ENCODE results near the gene PPP1R2. TPM values are rescaled to one million over a fixed set of nuclear protein-coding genes. Genes with fewer than 3 reads are reported as not detected.

Gene PPP1R2
- polyA plus RNA-seq, 1 of the 3 experiments (the other 2 are of a cell fraction): 8.1 TPM

GRCh38 chr3:195549931-195550519, 6.9 kb upstream of the PPP1R2 start:
- H2AFZ ChIP-seq (ENCODE audit: low read depth): no peak overlapping the region
- no peak overlapping the region for H3K27ac ChIP-seq (ENCODE audit: low read depth in 2 of 2, low read length in 1 of 2)
- H3K4me2 ChIP-seq: no peak overlapping the region
- no peaks in the 10 kb centered on the region for H3K79me2 ChIP-seq (ENCODE audit: insufficient read depth)
- H3K9me3 ChIP-seq: no peaks in the 10 kb centered on the region
- ChIA-PET POLR2A (interaction anchor here (0.6 kb wide), 1 partner anchor 12 kb away, joined by 5 read pairs; no protein-coding TSS in a partner anchor), CTCF (interaction anchor here (0.9 to 1.3 kb wide), 3 partner anchors 18 to 344 kb away, joined by 3 to 4 read pairs (median 4); partner anchors contain the start of gene XXYLT1)
- H3K9ac ChIP-seq: no peak overlapping the region
- peaks cover 15% of the 10 kb centered on the region for H3F3A ChIP-seq (replicated peaks; ENCODE audit: insufficient read depth)
- no peak for DNase-seq
- 84% methylated on average over 9 of the region's 9 CpGs for WGBS (ENCODE audit: low lambda C conversion rate)
- no peaks in the 10 kb centered on the region for H3K36me3 ChIP-seq (replicated peaks in 1 of 2; ENCODE audit: control insufficient read depth in 1 of 2, insufficient read depth in 2 of 2, low read length in 1 of 2)
- no peaks in the 10 kb centered on the region for H4K20me1 ChIP-seq (ENCODE audit: insufficient read depth)
- H3K4me3 ChIP-seq (ENCODE audit: low read depth in 2 of 2, low read length in 1 of 2): no peak overlapping the region
- H3K9me2 ChIP-seq: no peaks in the 10 kb centered on the region
- TF ChIP-seq RFX5 (IDR thresholded peaks at IDR 0.05; ENCODE audit: low read length): no peak
- no peak for TF ChIP-seq TEAD4 (IDR thresholded peaks at IDR 0.05; ENCODE audit: borderline replicate concordance, insufficient read depth)
- no peak for TF ChIP-seq FOSL2 (IDR thresholded peaks at IDR 0.05; ENCODE audit: borderline replicate concordance, low read depth)
- TF ChIP-seq YY1 (IDR thresholded peaks at IDR 0.05; ENCODE audit: low read depth): no peak
- no peak for TF ChIP-seq MXI1 (IDR thresholded peaks at IDR 0.05; ENCODE audit: low read depth, low read length)
- no peak for TF ChIP-seq RCOR1 (IDR thresholded peaks at IDR 0.05; ENCODE audit: low read length)
- TF ChIP-seq USF2 (IDR thresholded peaks at IDR 0.05; ENCODE audit: borderline replicate concordance, low read depth, low read length): no peak
- TF ChIP-seq SIN3A (IDR thresholded peaks at IDR 0.05; ENCODE audit: borderline replicate concordance, low read depth, low read length): no peak
- TF ChIP-seq JUND (IDR thresholded peaks at IDR 0.05): no peak
- no peak for TF ChIP-seq ELF1 (IDR thresholded peaks at IDR 0.05)
- no peak for TF ChIP-seq TCF12 (IDR thresholded peaks at IDR 0.05)
- no peak for TF ChIP-seq USF1 (IDR thresholded peaks at IDR 0.05; ENCODE audit: borderline replicate concordance, low read depth)
- TF ChIP-seq EP300 (IDR thresholded peaks at IDR 0.05; ENCODE audit: borderline replicate concordance in 1 of 2, low read depth in 1 of 2, low read length in 1 of 2): no peak
- no peak for TF ChIP-seq CTCF (IDR thresholded peaks at IDR 0.05)
- no peak for TF ChIP-seq NFIC (IDR thresholded peaks at IDR 0.05; ENCODE audit: borderline replicate concordance)
- no peak for TF ChIP-seq TAF1 (IDR thresholded peaks at IDR 0.05; ENCODE audit: borderline replicate concordance, low read depth, low read length)
- 0 out of 2 replicates have a peak, but pooled peaks cover 5% of the 10 kb centered on the region for H3K27me3 ChIP-seq (ENCODE audit: insufficient read depth)
- H3K4me1 ChIP-seq (ENCODE audit: control insufficient read depth in 1 of 2, insufficient read depth in 2 of 2, low read depth in 1 of 2, low read length in 1 of 2): peaks cover 3 to 15% of the 10 kb centered on the region in 2 experiments; a peak in 3 of 4 replicates

Data from SK-N-SH (cell line).